Spleen (tissue), 11 donors: ENCODE results near the gene SMAD6. TPM values are rescaled to one million over a fixed set of nuclear protein-coding genes. Genes with fewer than 3 reads are reported as not detected.

Experiments
- DNase-seq: peaks from one replicate; pipeline ENCODE4 v3.0.0-alpha.2; 2020
- H3K27ac ChIP-seq, 8 donors: fragments of 200-600 bp; sonication (generic) in 7 of 8; 1 replicate in 4 of 8; 2 replicates in 4 of 8; pipeline versions ENCODE4 v1.5.0 to v1.8.0; 2016 to 2021; ENCODE audit warnings: inconsistent platforms in 4 of 8, mild to moderate bottlenecking in 4 of 8, moderate library complexity in 1 of 8
- H3K27me3 ChIP-seq, 7 donors: fragments of 200-600 bp; sonication (generic) in 6 of 7; replicated peaks in 1 of 7; 1 replicate in 4 of 7; 2 replicates in 3 of 7; pipeline versions ENCODE4 v1.5.0 to v1.8.0; 2016 to 2021; ENCODE audit warnings: inconsistent platforms in 3 of 7, mild to moderate bottlenecking in 1 of 7
- H3K36me3 ChIP-seq, 6 donors: fragments of 200-600 bp; sonication (generic) in 5 of 6; 1 replicate in 4 of 6; 2 replicates in 2 of 6; pipeline versions ENCODE4 v1.5.0 to v1.8.0; 2016 to 2021; ENCODE audit warnings: inconsistent platforms in 2 of 6
- H3K4me1 ChIP-seq, 6 donors: fragments of 200-600 bp; sonication (generic) in 5 of 6; 1 replicate in 3 of 6; 2 replicates in 3 of 6; pipeline versions ENCODE4 v1.5.0 to v1.8.0; 2016 to 2021; ENCODE audit warnings: inconsistent platforms in 3 of 6
- H3K4me3 ChIP-seq, 8 donors: fragments of 200-600 bp; sonication (generic) in 7 of 8; 1 replicate in 4 of 8; 2 replicates in 4 of 8; pipeline versions ENCODE4 v1.5.0 to v1.8.0; 2016 to 2021; ENCODE audit warnings: inconsistent platforms in 4 of 8, mild to moderate bottlenecking in 4 of 8, moderate library complexity in 2 of 8
- H3K9me3 ChIP-seq, 8 donors: fragments of 200-600 bp; sonication (generic) in 7 of 8; 1 replicate in 4 of 8; 2 replicates in 4 of 8; pipeline versions ENCODE4 v1.5.0 to v1.8.0; 2016 to 2021; ENCODE audit warnings: inconsistent platforms in 4 of 8
- POLR2A ChIP-seq, 3 donors: fragments of 450-650 bp; IDR thresholded peaks; one replicate each; pipeline ENCODE4 v1.5.1; 2017; ENCODE audit warnings: antibody characterized with exemption in 3 of 3, mild to moderate bottlenecking in 1 of 3
- POLR2AphosphoS5 ChIP-seq, 3 donors: sonication (generic); formaldehyde crosslinking; IDR thresholded peaks; one replicate each; pipeline ENCODE4 v1.5.1; 2017; ENCODE audit warnings: antibody characterized with exemption in 3 of 3
- WGBS, 5 donors: extraction: QIAGEN DNeasy Blood & Tissue Kit in 3 of 5; methylation state at CpG; one replicate each; pipeline versions ENCODE4 v1.1.5 to v1.1.7; 2013 to 2018; 5-methylcytosine and 5-hydroxymethylcytosine counted together
- intact Hi-C: fragments of 100-400 bp; cut with DNase I; formaldehyde crosslinking; loops from one replicate; pipeline ENCODE4 v1.15.0; 2023; ENCODE audit warnings: low total_unique reads
- polyA plus RNA-seq, 3 donors: library from polyadenylated mRNA; stranded (reverse); fragments of 200-250 nt; gene quantifications; one replicate each; pipeline ENCODE4 v1.2.1, GENCODE V29; 2013
- total RNA-seq, 7 donors: library from RNA; depleted of rRNA in 3 of 7; stranded (reverse); fragments of >200 nt in 3 of 7; fragmentation: NEBNext Ultra II Directional in 4 of 7; extraction: Animal tissue kit (Norgen Biotek cat#: 25700) in 4 of 7; gene quantifications; one replicate each; pipeline versions ENCODE4 v1.1.0 to v1.2.1, GENCODE V29; 2016 to 2021
- TF ChIP-seq, protein P1 (sequence below), 11 experiments: fragments of 200-600 bp in 7 of 11; fragments of 450-650 bp in 4 of 11; sonication (generic) in 4 of 11; IDR thresholded peaks in 8 of 11; conservative IDR thresholded peaks in 3 of 11; 1 replicate in 7 of 11; 2 replicates in 4 of 11; pipeline versions ENCODE4 v1.4.0 to v1.8.0; 2016 to 2021; ENCODE audit warnings: antibody characterized with exemption in 11 of 11, inconsistent platforms in 4 of 11, mild to moderate bottlenecking in 1 of 11
- donor health status: healthy with polysubstance abuse.
- donor health status: DM: no; HTN: no; CAD: no; lungs with moderate emphysema.
- donor health status: DM: no; HTN: no; CAD: no.
- donor health status: Bipolar disorder and iron deficiency.
- donor health status: healthy.
- donor health status: DM: no; HTN: no; CAD: no.
- donor health status: DM: yes; HTN: yes; CAD: no.

Gene SMAD6
- total and polyA plus RNA-seq, 10 donors: 0.72 to 14.0 (median 4.8) TPM

DNA sequence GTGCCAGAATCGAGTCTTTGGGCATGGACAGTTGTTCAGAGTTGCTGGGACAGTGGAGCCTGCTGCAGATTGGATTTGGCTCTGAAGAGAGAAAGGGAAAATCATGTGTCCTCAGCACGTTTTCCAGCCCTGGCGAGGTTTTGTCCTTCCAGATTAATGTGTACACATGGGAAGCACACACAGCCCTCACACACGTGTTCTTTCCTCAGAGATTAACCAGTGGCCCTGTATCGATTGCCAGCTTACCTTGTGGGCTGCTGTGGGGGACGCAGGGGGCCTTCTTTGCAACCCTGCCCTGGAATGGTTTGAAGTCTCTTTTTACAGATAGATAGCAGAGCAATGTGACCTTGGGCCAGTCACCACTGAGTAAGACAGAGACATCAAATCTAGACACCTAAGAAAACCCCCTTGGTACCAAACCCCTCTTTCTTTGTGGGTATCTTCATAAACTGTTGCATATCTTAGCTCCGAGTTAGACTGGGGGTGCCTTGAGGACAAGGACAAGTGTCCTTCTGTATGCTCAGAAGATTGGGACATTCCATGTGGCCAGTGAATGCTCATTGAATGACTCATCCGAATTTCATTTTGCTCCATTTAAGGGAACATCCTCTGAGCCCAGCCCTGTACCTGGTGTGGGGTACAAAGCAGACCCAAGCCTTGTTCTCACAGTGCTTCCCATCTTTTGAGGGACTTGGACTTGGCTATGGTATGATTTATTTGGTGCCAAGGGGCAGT is 48.0 kb downstream of the SMAD6 start:
- intact Hi-C loops: no loop called here

DNA sequence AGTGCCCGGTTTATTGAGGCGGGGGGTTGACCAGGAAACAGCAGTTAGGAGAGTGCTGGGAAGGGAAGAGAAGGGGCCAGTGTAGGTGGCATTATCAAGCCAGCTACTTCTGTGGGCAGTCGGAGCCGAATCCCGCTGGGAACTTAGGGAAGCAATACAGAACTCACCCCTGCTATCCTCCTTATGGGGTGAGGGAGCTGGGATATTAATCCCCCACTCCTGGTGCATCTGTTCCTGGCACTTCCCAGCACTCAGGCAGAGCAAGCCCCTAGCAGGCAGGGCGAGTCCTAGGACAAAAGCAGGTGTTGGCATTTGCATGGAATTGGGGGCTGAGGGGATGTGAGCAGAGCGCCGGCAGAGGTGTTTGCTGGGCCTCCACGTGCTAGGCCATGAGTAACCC is 48.6 kb downstream of the SMAD6 start:
- H3K27me3 ChIP-seq: peaks cover 0 to 8% (median 0%) of the 10 kb centered on the region in 7 donors
- WGBS, 5 donors: 87 to 97% (median 91%) methylated on average over 9 of the region's 9 CpGs
- no peak for DNase-seq
- peaks cover 0 to 13% (median 12%) of the 10 kb centered on the region in 8 donors for H3K9me3 ChIP-seq
- H3K4me3 ChIP-seq: no peak overlapping the region
- H3K4me1 ChIP-seq: peaks cover 0 to 38% (median 15%) of the 10 kb centered on the region in 6 donors
- no peak overlapping the region for H3K27ac ChIP-seq
- TF ChIP-seq POLR2A (IDR thresholded peaks at IDR 0.05): no peak
- TF ChIP-seq, protein P1, sequence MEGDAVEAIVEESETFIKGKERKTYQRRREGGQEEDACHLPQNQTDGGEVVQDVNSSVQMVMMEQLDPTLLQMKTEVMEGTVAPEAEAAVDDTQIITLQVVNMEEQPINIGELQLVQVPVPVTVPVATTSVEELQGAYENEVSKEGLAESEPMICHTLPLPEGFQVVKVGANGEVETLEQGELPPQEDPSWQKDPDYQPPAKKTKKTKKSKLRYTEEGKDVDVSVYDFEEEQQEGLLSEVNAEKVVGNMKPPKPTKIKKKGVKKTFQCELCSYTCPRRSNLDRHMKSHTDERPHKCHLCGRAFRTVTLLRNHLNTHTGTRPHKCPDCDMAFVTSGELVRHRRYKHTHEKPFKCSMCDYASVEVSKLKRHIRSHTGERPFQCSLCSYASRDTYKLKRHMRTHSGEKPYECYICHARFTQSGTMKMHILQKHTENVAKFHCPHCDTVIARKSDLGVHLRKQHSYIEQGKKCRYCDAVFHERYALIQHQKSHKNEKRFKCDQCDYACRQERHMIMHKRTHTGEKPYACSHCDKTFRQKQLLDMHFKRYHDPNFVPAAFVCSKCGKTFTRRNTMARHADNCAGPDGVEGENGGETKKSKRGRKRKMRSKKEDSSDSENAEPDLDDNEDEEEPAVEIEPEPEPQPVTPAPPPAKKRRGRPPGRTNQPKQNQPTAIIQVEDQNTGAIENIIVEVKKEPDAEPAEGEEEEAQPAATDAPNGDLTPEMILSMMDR (IDR thresholded peaks at IDR 0.05 in 8 of 11, conservative IDR thresholded peaks at IDR 0.05 in 3 of 11): no peak
- no peak for TF ChIP-seq POLR2AphosphoS5 (IDR thresholded peaks at IDR 0.05)
- intact Hi-C loops: no loop called here
- no peaks in the 10 kb centered on the region for H3K36me3 ChIP-seq

More for the DNA sequence above, 48.0 kb downstream of the SMAD6 start:
- TF ChIP-seq POLR2A (IDR thresholded peaks at IDR 0.05) (no peak), POLR2AphosphoS5 (IDR thresholded peaks at IDR 0.05) (no peak)
- TF ChIP-seq, protein P1 (IDR thresholded peaks at IDR 0.05 in 8 of 11, conservative IDR thresholded peaks at IDR 0.05 in 3 of 11): no peak
- no peaks in the 10 kb centered on the region for H3K36me3 ChIP-seq
- no peak overlapping the region for H3K27ac ChIP-seq
- peaks cover 0 to 43% (median 18%) of the 10 kb centered on the region in 6 donors for H3K4me1 ChIP-seq
- no peak overlapping the region for H3K4me3 ChIP-seq
- DNase-seq: no peak
- WGBS, 5 donors: 82 to 94% (median 83%) methylated on average over 8 of the region's 8 CpGs
- peaks cover 0 to 7% (median 6%) of the 10 kb centered on the region in 8 donors for H3K9me3 ChIP-seq
- H3K27me3 ChIP-seq: peaks cover 0 to 2% (median 0%) of the 10 kb centered on the region in 7 donors

DNA sequence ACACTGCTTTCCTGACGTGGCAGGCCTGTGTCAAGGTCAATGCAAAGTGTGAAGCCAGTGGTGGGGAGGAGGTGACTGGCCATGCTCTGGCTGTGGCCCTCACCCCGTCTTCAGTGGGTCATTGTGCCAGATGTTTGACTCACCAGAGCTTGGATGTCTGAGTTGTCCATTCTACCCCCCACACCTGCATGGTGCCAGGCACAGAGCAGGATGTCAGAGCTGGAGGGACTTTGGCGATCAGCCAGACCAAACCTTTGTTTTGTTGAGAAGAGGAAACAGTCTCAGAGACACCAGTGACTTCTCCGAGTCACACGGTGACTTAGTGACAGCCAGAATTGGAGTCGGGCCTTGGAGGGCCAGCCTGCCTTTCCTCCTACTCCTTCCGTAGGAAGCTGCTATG is 49.5 kb downstream of the SMAD6 start:
- H3K27me3 ChIP-seq: peaks cover 0 to 11% (median 0%) of the 10 kb centered on the region in 7 donors
- peaks cover 0 to 20% (median 15%) of the 10 kb centered on the region in 8 donors for H3K9me3 ChIP-seq
- intact Hi-C loops: no loop called here
- peaks cover 0 to 30% (median 10%) of the 10 kb centered on the region in 6 donors for H3K4me1 ChIP-seq
- no peak overlapping the region for H3K27ac ChIP-seq
- TF ChIP-seq POLR2A (IDR thresholded peaks at IDR 0.05) (no peak), POLR2AphosphoS5 (IDR thresholded peaks at IDR 0.05) (no peak)
- TF ChIP-seq, protein P1 (IDR thresholded peaks at IDR 0.05 in 8 of 11, conservative IDR thresholded peaks at IDR 0.05 in 3 of 11): no peak
- H3K4me3 ChIP-seq: no peak overlapping the region
- no peaks in the 10 kb centered on the region for H3K36me3 ChIP-seq
- 22 to 47% (median 32%) methylated on average over 7 of the region's 7 CpGs for WGBS, 5 donors
- peak; percentile 47 for DNase-seq

DNA sequence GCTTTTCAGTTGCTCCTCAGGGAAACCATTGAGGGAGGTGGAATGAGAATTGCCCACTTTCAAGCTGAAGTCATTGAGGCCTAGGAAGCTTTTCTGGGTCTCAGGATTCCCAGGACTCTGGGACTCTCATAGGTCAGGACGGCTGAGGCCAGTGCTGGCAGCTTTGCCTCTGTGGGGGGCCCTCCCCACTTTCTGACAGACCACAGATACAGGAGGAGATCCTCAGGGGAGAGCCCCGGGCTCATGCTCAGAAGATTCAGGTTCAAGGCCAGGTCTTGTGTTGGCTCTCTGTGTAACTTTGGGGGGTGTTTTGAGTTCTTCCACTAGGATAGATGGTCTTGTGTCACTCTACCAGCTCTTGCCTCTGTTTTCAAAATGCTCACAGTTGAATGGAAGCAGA is 50.0 kb downstream of the SMAD6 start:
- Histone ChIP-seq H3K9me3 (peaks cover 0 to 20% (median 15%) of the 10 kb centered on the region in 8 donors), H3K4me1 (peaks cover 0 to 29% (median 8%) of the 10 kb centered on the region in 6 donors), H3K27me3 (peaks cover 0 to 14% (median 0%) of the 10 kb centered on the region in 7 donors), H3K36me3 (no peaks in the 10 kb centered on the region), H3K27ac (peak overlapping the region in 1 of 8 donors; percentile 43), H3K4me3 (no peak overlapping the region)
- DNase-seq: no peak
- 50 to 78% (median 55%) methylated on average over 2 of the region's 2 CpGs for WGBS, 5 donors
- TF ChIP-seq POLR2A (IDR thresholded peaks at IDR 0.05) (no peak), POLR2AphosphoS5 (IDR thresholded peaks at IDR 0.05) (no peak)
- TF ChIP-seq, protein P1 (IDR thresholded peaks at IDR 0.05 in 8 of 11, conservative IDR thresholded peaks at IDR 0.05 in 3 of 11): no peak
- intact Hi-C loops: no loop called here
